GM12864 (cell line): ENCODE data around the gene PRPF38B.

ENCODE experiments used
- DNase-seq: peaks from one replicate; pipeline ENCODE4 v3.0.0-alpha.2; 2011; ENCODE audit warnings: low read depth
- H3K4me3 ChIP-seq: 2 replicates; pipeline ENCODE4 v1.5.1; 2011; ENCODE audit warnings: mild to moderate bottlenecking, low read depth, low read length, control low read depth
- CTCF ChIP-seq: IDR thresholded peaks from 2 replicates; pipeline ENCODE4 v1.5.1; 2011; ENCODE audit warnings: low read depth, mild to moderate bottlenecking, moderate library complexity, low read length, control low read depth, inconsistent platforms; ENCODE audit errors: missing control alignments

The PRPF38B gene

DNA sequence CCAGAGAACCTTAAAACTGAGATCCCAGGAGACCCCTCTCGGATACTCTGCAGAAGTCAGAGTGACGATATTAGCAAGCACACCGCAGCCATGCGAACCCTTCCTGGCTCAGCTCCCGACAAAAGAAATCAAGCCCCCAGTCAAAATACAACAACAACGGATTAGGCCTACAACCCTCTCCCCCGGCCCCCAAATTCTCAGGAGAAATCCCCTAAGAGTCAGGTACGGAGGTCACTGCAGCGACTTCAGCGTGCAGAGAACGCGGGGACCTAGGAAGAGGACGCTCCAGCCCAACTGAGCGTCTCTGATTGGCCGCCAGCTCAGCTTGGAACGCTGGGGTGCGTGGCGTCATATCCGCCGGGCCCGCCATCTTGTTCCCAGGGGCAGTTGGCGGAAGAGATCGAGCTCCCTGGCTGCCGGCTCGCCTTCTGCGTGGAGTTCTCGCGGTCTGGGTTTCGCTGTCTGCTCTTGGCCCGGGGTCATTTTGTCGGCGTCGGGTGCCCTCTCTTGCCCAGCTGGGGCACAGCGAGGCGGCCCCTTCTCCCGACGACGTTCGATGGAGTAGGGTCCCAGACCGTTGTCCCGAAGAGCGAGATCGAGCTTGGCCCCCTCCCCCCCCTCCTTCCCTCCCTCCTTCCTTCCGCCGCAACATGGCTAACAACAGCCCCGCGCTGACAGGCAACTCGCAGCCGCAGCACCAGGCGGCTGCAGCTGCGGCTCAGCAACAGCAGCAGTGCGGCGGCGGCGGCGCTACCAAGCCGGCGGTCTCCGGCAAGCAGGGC is at the start of gene PRPF38B:
TSS of gene PRPF38B (plus strand) at position 369 of the 782 bp plus-strand sequence. CDS start at position 651, 282 bp downstream.
- DNase-seq = peak; percentile 68
- no peak for TF ChIP-seq CTCF
- peak within 1 kb of the TSS; percentile 84 for H3K4me3 ChIP-seq

DNA sequence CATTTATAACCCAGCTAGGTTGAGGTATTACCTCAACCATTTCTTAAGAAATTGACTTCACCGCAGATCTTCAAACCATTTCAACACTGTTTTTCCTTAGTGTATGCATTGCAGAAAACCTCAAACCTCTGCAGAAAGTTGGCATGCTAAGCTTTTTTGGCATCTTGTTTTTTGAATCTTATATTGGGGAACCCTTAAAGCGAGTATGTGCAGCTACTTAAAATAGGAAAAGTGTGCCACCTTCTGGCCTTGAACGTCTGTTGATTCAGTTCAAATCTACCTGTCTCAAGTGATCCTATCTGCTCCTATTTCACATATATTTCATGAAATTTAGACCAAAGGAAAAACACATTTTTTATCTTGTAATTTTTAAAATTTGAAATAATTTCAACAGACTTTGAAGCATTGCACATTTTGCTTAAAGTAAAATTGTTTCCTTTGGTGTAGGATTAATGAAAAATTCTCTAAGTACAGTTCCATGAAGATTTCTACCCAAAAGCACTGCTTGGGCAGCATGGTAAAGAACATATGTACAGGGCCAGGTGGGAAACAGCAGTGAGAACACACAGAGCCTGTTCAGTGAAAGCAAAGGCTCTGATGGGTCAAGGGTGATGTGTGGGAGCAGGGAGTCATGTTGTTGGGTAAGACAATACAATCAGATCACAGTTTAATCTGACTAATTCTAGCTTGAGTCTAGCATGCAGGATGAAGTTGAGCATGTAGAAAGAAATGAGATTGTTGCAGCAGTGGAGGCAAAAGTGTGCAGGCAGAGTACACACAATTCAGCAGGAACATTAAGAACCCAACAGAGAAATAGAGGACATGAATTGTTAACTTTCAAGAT is 48.4 kb upstream of the PRPF38B start:
- no peak overlapping the region for H3K4me3 ChIP-seq

DNA sequence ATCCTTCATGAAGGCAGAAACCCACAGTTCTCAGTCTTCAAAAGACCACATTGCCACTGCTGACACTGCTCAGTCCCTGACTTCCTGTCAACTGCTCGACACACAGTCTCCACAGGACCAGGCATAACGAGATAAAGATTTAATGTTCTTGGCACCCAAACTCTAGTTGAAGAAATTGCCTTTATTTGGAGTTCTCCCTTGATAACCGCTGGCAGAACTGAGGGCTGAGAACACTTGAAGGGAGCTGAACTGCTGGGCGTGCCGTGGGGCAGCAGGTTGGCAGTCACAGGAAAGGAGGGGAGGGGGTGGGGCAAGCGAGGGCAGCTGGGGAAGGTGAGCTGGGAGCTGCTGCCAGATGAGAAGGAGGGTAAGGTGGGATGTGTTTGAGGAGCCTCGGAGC is 47.1 kb upstream of the PRPF38B start:
- TF ChIP-seq CTCF = no peak
- H3K4me3 ChIP-seq = no peak overlapping the region
- no peak for DNase-seq

More for the DNA sequence above, 48.4 kb upstream of the PRPF38B start:
- DNase-seq = peak; percentile 33
- peak; percentile 46 for TF ChIP-seq CTCF

- no peak for DNase-seq
- H3K4me3 ChIP-seq = no peak overlapping the region
- TF ChIP-seq CTCF = no peak
Measured at GRCh38 chr1:108645564-108646184, 46.4 kb upstream of the PRPF38B start.

DNA sequence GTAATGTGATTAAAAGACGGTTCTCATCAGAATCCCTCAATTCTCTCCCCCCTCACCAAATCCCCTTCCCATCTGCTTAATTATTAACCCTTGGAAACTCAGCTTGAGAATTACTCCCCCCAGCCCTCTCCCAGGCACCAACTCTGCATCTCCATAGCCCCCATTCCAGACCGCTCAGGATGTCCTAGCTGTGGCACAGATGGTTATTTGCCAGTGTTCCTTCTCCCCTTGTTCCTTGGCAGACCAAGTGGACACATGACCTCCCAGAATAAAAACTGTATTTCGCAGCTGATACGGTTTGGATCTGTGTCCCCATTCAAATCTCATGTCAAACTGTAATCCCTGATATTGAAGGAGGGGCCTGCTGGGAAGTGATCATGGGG is 45.9 kb upstream of the PRPF38B start:
- H3K4me3 ChIP-seq = no peak overlapping the region
- TF ChIP-seq CTCF = no peak
- no peak for DNase-seq

- no peak for DNase-seq
- TF ChIP-seq CTCF = no peak
- no peak overlapping the region for H3K4me3 ChIP-seq
Measured at GRCh38 chr1:108646648-108647269, 45.4 kb upstream of the PRPF38B start.
